Measurements from ENCODE around the gene PRRT4. TPM values are rescaled to one million over a fixed set of nuclear protein-coding genes. Genes with fewer than 3 reads are reported as not detected.

PRRT4 gene
- total and polyA plus RNA-seq, 2 donors (not counting 1 experiment from before 2014, with no cell fraction given), result under 0.01 to 0.03 TPM

- TF ChIP-seq CTCF (conservative IDR thresholded peaks at IDR 0.05 in 1 of 2, IDR thresholded peaks at IDR 0.05 in 1 of 2; ENCODE audit: low read depth in 1 of 2, low read length in 2 of 2), result no peak
- TF ChIP-seq EZH2 (IDR thresholded peaks at IDR 0.05; ENCODE audit: low read length, missing control alignments), result no peak
- no peaks in the 10 kb centered on the region for H3K4me1 ChIP-seq (ENCODE audit: control insufficient read depth, extremely low read depth, insufficient read depth, low read length)
- no peaks in the 10 kb centered on the region for H3K9me3 ChIP-seq (ENCODE audit: control insufficient read depth, insufficient read depth, low read depth, low read length)
- H3K4me2 ChIP-seq (ENCODE audit: extremely low read depth, insufficient read depth, low read length), result no peak overlapping the region
- H3K9ac ChIP-seq (ENCODE audit: insufficient read depth, low read length), result no peak overlapping the region
- H4K20me1 ChIP-seq (ENCODE audit: control insufficient read depth, extremely low read depth, insufficient read depth, low read length), result no peaks in the 10 kb centered on the region
- H3K36me3 ChIP-seq (ENCODE audit: control insufficient read depth, insufficient read depth, low read length), result no peaks in the 10 kb centered on the region
- H3K4me3 ChIP-seq (replicated peaks in 1 of 4; ENCODE audit: control extremely low read depth in 1 of 4, insufficient read depth in 1 of 4, low read depth in 3 of 4, low read length in 4 of 4), result no peak overlapping the region
- H2AFZ ChIP-seq (ENCODE audit: low read length), result no peak overlapping the region
- H3K27ac ChIP-seq (ENCODE audit: insufficient read depth, low read length), result no peak overlapping the region
- DNase-seq (ENCODE audit: low read depth in 2 of 2), result no peak
- H3K79me2 ChIP-seq (ENCODE audit: control insufficient read depth, insufficient read depth, low read length), result no peaks in the 10 kb centered on the region
- H3K27me3 ChIP-seq (ENCODE audit: control insufficient read depth, insufficient read depth, low read length), result peaks cover 38% of the 10 kb centered on the region
Measured at GRCh38 chr7:128365432-128365831, 3.9 kb upstream of the PRRT4 start.

- H2AFZ ChIP-seq (ENCODE audit: low read length), result no peak overlapping the region
- H3K36me3 ChIP-seq (ENCODE audit: control insufficient read depth, insufficient read depth, low read length), result no peaks in the 10 kb centered on the region
- H3K4me2 ChIP-seq (ENCODE audit: extremely low read depth, insufficient read depth, low read length), result no peak overlapping the region
- no peaks in the 10 kb centered on the region for H3K9me3 ChIP-seq (ENCODE audit: control insufficient read depth, insufficient read depth, low read depth, low read length)
- H3K79me2 ChIP-seq (ENCODE audit: control insufficient read depth, insufficient read depth, low read length), result no peaks in the 10 kb centered on the region
- TF ChIP-seq CTCF (conservative IDR thresholded peaks at IDR 0.05 in 1 of 2, IDR thresholded peaks at IDR 0.05 in 1 of 2; ENCODE audit: low read depth in 1 of 2, low read length in 2 of 2), result no peak
- no peak for TF ChIP-seq EZH2 (IDR thresholded peaks at IDR 0.05; ENCODE audit: low read length, missing control alignments)
- H3K9ac ChIP-seq (ENCODE audit: insufficient read depth, low read length), result no peak overlapping the region
- H4K20me1 ChIP-seq (ENCODE audit: control insufficient read depth, extremely low read depth, insufficient read depth, low read length), result no peaks in the 10 kb centered on the region
- DNase-seq (ENCODE audit: low read depth in 2 of 2), result no peak
- no peak overlapping the region for H3K27ac ChIP-seq (ENCODE audit: insufficient read depth, low read length)
- no peaks in the 10 kb centered on the region for H3K4me1 ChIP-seq (ENCODE audit: control insufficient read depth, extremely low read depth, insufficient read depth, low read length)
- H3K27me3 ChIP-seq (ENCODE audit: control insufficient read depth, insufficient read depth, low read length), result peaks cover 42% of the 10 kb centered on the region
- H3K4me3 ChIP-seq (replicated peaks in 1 of 4; ENCODE audit: control extremely low read depth in 1 of 4, insufficient read depth in 1 of 4, low read depth in 3 of 4, low read length in 4 of 4), result no peak overlapping the region
Measured at GRCh38 chr7:128364166-128364870, 2.8 kb upstream of the PRRT4 start.

- Histone ChIP-seq H3K27ac (ENCODE audit: insufficient read depth, low read length) (no peak overlapping the region), H3K4me1 (ENCODE audit: control insufficient read depth, extremely low read depth, insufficient read depth, low read length) (no peaks in the 10 kb centered on the region), H3K4me3 (replicated peaks in 1 of 4; ENCODE audit: control extremely low read depth in 1 of 4, insufficient read depth in 1 of 4, low read depth in 3 of 4, low read length in 4 of 4) (no peak overlapping the region), H3K4me2 (ENCODE audit: extremely low read depth, insufficient read depth, low read length) (no peak overlapping the region), H3K27me3 (ENCODE audit: control insufficient read depth, insufficient read depth, low read length) (peaks cover 43% of the 10 kb centered on the region), H2AFZ (ENCODE audit: low read length) (no peak overlapping the region), H3K36me3 (ENCODE audit: control insufficient read depth, insufficient read depth, low read length) (no peaks in the 10 kb centered on the region), H3K9me3 (ENCODE audit: control insufficient read depth, insufficient read depth, low read depth, low read length) (no peaks in the 10 kb centered on the region), H3K79me2 (ENCODE audit: control insufficient read depth, insufficient read depth, low read length) (no peaks in the 10 kb centered on the region), H3K9ac (ENCODE audit: insufficient read depth, low read length) (no peak overlapping the region), H4K20me1 (ENCODE audit: control insufficient read depth, extremely low read depth, insufficient read depth, low read length) (no peaks in the 10 kb centered on the region)
- TF ChIP-seq EZH2 (IDR thresholded peaks at IDR 0.05; ENCODE audit: low read length, missing control alignments) (peak; percentile 15), CTCF (conservative IDR thresholded peaks at IDR 0.05 in 1 of 2, IDR thresholded peaks at IDR 0.05 in 1 of 2; ENCODE audit: low read depth in 1 of 2, low read length in 2 of 2) (no peak)
- DNase-seq (ENCODE audit: low read depth in 2 of 2), result no peak
Measured at GRCh38 chr7:128363261-128363721, 1.8 kb upstream of the PRRT4 start.
